ENCODE data around the gene SRL. TPM values are rescaled to one million over a fixed set of nuclear protein-coding genes. Genes with fewer than 3 reads are reported as not detected.

Gene SRL
- total and polyA plus RNA-seq, 2 of the 13 experiments (the other 11 are each of a cell fraction or from before 2014, with no cell fraction given): 0.05 TPM; not detected in 1

DNA sequence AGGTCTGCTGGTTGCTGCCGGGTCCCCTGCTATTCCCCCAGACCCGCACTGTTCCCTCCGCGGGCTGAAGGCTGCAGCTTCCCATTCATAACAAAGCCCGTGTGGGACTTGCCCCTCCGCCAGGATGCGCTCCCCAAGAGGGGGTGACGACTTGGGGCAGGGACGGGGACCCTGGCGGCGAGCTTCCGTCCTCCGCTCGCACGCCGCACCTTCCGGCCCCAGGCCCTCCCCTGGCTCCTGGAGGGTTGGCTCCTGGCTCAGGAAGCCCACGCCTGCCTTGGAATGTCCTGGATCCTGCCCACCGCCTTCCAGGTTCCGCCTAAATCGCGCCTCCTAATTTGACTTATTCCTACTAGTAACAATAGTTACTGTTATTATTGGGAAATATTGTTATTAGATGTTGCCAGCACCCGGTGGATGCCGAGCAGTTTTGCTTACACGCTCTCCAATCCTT lies 32.0 kb upstream of the SRL start (continued):
- no peak for TF ChIP-seq SPEN (CRISPR knock-in tag; IDR thresholded peaks at IDR 0.05; ENCODE audit: low read depth)
- TF ChIP-seq FOXM1 (CRISPR knock-in tag; IDR thresholded peaks at IDR 0.05): no peak
- TF ChIP-seq ZNF543 (CRISPR knock-in tag; IDR thresholded peaks at IDR 0.05): 0 out of 2 replicates have a peak, but pooled peaks have one; percentile 22
- 0 out of 2 replicates have a peak, but pooled peaks have one; percentile 40 for TF ChIP-seq ZSCAN29 (CRISPR knock-in tag; conservative IDR thresholded peaks at IDR 0.05)
- TF ChIP-seq ZSCAN31 (CRISPR knock-in tag; IDR thresholded peaks at IDR 0.05; ENCODE audit: low read depth): 0 out of 2 replicates have a peak, but pooled peaks have one; percentile 9
- peak; percentile 42; the same call in 1 of the 2 replicates for TF ChIP-seq ZSCAN25 (CRISPR knock-in tag; IDR thresholded peaks at IDR 0.05)
- no peak for TF ChIP-seq SOX6 (IDR thresholded peaks at IDR 0.05)
- TF ChIP-seq SOX6 (CRISPR knock-in tag; IDR thresholded peaks at IDR 0.05): 0 out of 2 replicates have a peak, but pooled peaks have one; percentile 20
- peak; percentile 9; the same call in 1 of the 2 replicates for TF ChIP-seq ZC3H4 (CRISPR knock-in tag; IDR thresholded peaks at IDR 0.05; ENCODE audit: borderline replicate concordance)
- peak; percentile 45; the same call in 1 of the 2 replicates for TF ChIP-seq PHF8 (CRISPR knock-in tag; IDR thresholded peaks at IDR 0.05)
- TF ChIP-seq ZNF230 (CRISPR knock-in tag; IDR thresholded peaks at IDR 0.05): peak; percentile 56; the same call in 1 of the 2 replicates
- TF ChIP-seq, protein P1, sequence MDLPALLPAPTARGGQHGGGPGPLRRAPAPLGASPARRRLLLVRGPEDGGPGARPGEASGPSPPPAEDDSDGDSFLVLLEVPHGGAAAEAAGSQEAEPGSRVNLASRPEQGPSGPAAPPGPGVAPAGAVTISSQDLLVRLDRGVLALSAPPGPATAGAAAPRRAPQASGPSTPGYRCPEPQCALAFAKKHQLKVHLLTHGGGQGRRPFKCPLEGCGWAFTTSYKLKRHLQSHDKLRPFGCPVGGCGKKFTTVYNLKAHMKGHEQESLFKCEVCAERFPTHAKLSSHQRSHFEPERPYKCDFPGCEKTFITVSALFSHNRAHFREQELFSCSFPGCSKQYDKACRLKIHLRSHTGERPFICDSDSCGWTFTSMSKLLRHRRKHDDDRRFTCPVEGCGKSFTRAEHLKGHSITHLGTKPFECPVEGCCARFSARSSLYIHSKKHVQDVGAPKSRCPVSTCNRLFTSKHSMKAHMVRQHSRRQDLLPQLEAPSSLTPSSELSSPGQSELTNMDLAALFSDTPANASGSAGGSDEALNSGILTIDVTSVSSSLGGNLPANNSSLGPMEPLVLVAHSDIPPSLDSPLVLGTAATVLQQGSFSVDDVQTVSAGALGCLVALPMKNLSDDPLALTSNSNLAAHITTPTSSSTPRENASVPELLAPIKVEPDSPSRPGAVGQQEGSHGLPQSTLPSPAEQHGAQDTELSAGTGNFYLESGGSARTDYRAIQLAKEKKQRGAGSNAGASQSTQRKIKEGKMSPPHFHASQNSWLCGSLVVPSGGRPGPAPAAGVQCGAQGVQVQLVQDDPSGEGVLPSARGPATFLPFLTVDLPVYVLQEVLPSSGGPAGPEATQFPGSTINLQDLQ (CRISPR knock-in tag; IDR thresholded peaks at IDR 0.05): peak; percentile 37; the same call in 1 of the 2 replicates
- peak; percentile 70; the same call in 1 of the 2 replicates for TF ChIP-seq ZNF317 (CRISPR knock-in tag; IDR thresholded peaks at IDR 0.05)
- TF ChIP-seq POLR2A (IDR thresholded peaks at IDR 0.05; ENCODE audit: insufficient read depth in 1 of 2, low read depth in 2 of 2, low read length in 2 of 2): peak in 1 of 2 experiments; percentile 59; a peak in 2 of 4 replicates
- TF ChIP-seq FOSL2 (CRISPR knock-in tag; IDR thresholded peaks at IDR 0.05): peak; percentile 12; the same call in 1 of the 2 replicates
- no peak for TF ChIP-seq REPIN1 (CRISPR knock-in tag; IDR thresholded peaks at IDR 0.05; ENCODE audit: borderline replicate concordance, low read depth)
- TF ChIP-seq, protein P2, sequence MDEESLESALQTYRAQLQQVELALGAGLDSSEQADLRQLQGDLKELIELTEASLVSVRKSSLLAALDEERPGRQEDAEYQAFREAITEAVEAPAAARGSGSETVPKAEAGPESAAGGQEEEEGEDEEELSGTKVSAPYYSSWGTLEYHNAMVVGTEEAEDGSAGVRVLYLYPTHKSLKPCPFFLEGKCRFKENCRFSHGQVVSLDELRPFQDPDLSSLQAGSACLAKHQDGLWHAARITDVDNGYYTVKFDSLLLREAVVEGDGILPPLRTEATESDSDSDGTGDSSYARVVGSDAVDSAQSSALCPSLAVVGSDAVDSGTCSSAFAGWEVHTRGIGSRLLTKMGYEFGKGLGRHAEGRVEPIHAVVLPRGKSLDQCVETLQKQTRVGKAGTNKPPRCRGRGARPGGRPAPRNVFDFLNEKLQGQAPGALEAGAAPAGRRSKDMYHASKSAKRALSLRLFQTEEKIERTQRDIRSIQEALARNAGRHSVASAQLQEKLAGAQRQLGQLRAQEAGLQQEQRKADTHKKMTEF (CRISPR knock-in tag; IDR thresholded peaks at IDR 0.05): peak; percentile 11; the same call in 1 of the 2 replicates
- TF ChIP-seq ZNF383 (CRISPR knock-in tag; IDR thresholded peaks at IDR 0.05; ENCODE audit: borderline replicate concordance): no peak
- peak; percentile 66 for TF ChIP-seq GABPB1 (CRISPR knock-in tag; IDR thresholded peaks at IDR 0.05)
- 0 out of 2 replicates have a peak, but pooled peaks have one; percentile 21 for TF ChIP-seq PHF20 (CRISPR knock-in tag; IDR thresholded peaks at IDR 0.05)

Measured in HepG2 (cell line).